GM18858 (cell line): Measurements from ENCODE around the gene OR2Z1.
"Not testable (repeated sequence)": the region's sequence is repeated elsewhere in the genome, so short reads cannot be mapped to it uniquely, and the experiment has no call there.

ENCODE experiments used
- ATAC-seq: cut with Tn5 transposase; IDR thresholded peaks from one replicate; pipeline ENCODE4 v1.9.1; 2021; ENCODE audit not compliant: unreplicated experiment

OR2Z1 gene

GRCh38 chr19:8700956-8701355 is 20.5 kb upstream of the OR2Z1 start:
- ATAC-seq = no peak

- no peak for ATAC-seq
Observed at GRCh38 chr19:8702350-8702749, 19.1 kb upstream of the OR2Z1 start.

GRCh38 chr19:8703223-8703622 is 18.2 kb upstream of the OR2Z1 start:
- ATAC-seq = no peak

- not testable (repeated sequence) for ATAC-seq
Observed at GRCh38 chr19:8705304-8705703, 16.1 kb upstream of the OR2Z1 start.

GRCh38 chr19:8705742-8706141 is 15.7 kb upstream of the OR2Z1 start:
- ATAC-seq = no peak

- not testable (repeated sequence) for ATAC-seq
Observed at GRCh38 chr19:8710337-8710736, 11.1 kb upstream of the OR2Z1 start.

GRCh38 chr19:8722032-8722431 is 598 bp downstream of the OR2Z1 start:
- no peak for ATAC-seq

- no peak for ATAC-seq
Observed at GRCh38 chr19:8724276-8724675, 2.8 kb downstream of the OR2Z1 start.

- no peak for ATAC-seq
Observed at GRCh38 chr19:8731428-8732169, 10.2 kb downstream of the OR2Z1 start.

- ATAC-seq = no peak
Observed at GRCh38 chr19:8738377-8738776, 16.9 kb downstream of the OR2Z1 start.

- ATAC-seq = not testable (repeated sequence)
Observed at GRCh38 chr19:8739291-8740065, 18.0 kb downstream of the OR2Z1 start.

GRCh38 chr19:8767257-8767656 is 45.8 kb downstream of the OR2Z1 start:
- not testable (repeated sequence) for ATAC-seq

- not testable (repeated sequence) for ATAC-seq
Observed at GRCh38 chr19:8769265-8769664, 47.8 kb downstream of the OR2Z1 start.

- ATAC-seq = not testable (repeated sequence)
Observed at GRCh38 chr19:8773587-8773986, 52.2 kb downstream of the OR2Z1 start.
